Gastroesophageal sphincter (tissue), 4 donors: Measurements from ENCODE around the gene BPNT1. TPM values are rescaled to one million over a fixed set of nuclear protein-coding genes. Genes with fewer than 3 reads are reported as not detected.

Source experiments
- ATAC-seq: fragments of 150-250 bp; one replicate; pipeline ENCODE4 v1.9.1; 2016; ENCODE audit warnings: mild to moderate bottlenecking, moderate library complexity
- H3K27ac ChIP-seq, 4 donors: fragments of 200-600 bp; sonication (generic) in 3 of 4; 1 replicate in 3 of 4; 2 replicates in 1 of 4; pipeline ENCODE4 v1.5.1; 2016 to 2019
- H3K27me3 ChIP-seq: fragments of 200-600 bp; sonication (generic); one replicate; pipeline ENCODE4 v1.5.1; 2019
- H3K36me3 ChIP-seq, 2 donors: fragments of 200-600 bp; sonication (generic); one replicate each; pipeline ENCODE4 v1.5.1; 2019; ENCODE audit warnings: control low read depth in 1 of 2
- H3K4me1 ChIP-seq, 3 donors: fragments of 200-600 bp; sonication (generic); 1 replicate in 2 of 3; 2 replicates in 1 of 3; pipeline ENCODE4 v1.5.1; 2016 to 2019; ENCODE audit warnings: control low read depth in 2 of 3
- H3K4me3 ChIP-seq, 2 donors: fragments of 200-600 bp; sonication (generic); one replicate each; pipeline ENCODE4 v1.5.1; 2019; ENCODE audit warnings: mild to moderate bottlenecking in 1 of 2, moderate library complexity in 1 of 2
- H3K9me3 ChIP-seq, 3 donors: fragments of 200-600 bp; sonication (generic); one replicate each; pipeline ENCODE4 v1.5.1; 2017 to 2019; ENCODE audit warnings: control low read depth in 2 of 3
- CTCF ChIP-seq, 4 experiments: fragments of 200-600 bp in 2 of 4; fragments of 450-650 bp in 2 of 4; sonication (generic) in 1 of 4; IDR thresholded peaks; one replicate each; pipeline ENCODE4 v1.5.1; 2017 to 2019; ENCODE audit warnings: antibody characterized with exemption in 4 of 4, mild to moderate bottlenecking in 2 of 4, moderate library complexity in 2 of 4
- EP300 ChIP-seq: sonication (generic); formaldehyde crosslinking; IDR thresholded peaks from one replicate; pipeline ENCODE4 v1.6.1; 2017; ENCODE audit warnings: antibody characterized with exemption, mild to moderate bottlenecking
- POLR2A ChIP-seq, 2 donors: fragments of 450-650 bp; IDR thresholded peaks; one replicate each; pipeline ENCODE4 v1.6.1; 2017; ENCODE audit warnings: antibody characterized with exemption in 2 of 2, mild to moderate bottlenecking in 2 of 2, moderate library complexity in 1 of 2
- POLR2AphosphoS5 ChIP-seq: sonication (generic); formaldehyde crosslinking; IDR thresholded peaks from one replicate; pipeline ENCODE4 v1.6.1; 2017; ENCODE audit warnings: antibody characterized with exemption
- WGBS, 2 donors: methylation state at CpG; one replicate each; pipeline ENCODE4 v1.1.5; 2018; ENCODE audit warnings: low coverage in 1 of 2; 5-methylcytosine and 5-hydroxymethylcytosine counted together
- total RNA-seq, 4 donors: library from RNA; depleted of rRNA; stranded (reverse); fragments of >200 nt; gene quantifications; one replicate each; pipeline ENCODE4 v1.1.0, GENCODE V29; 2016

BPNT1 gene
- total RNA-seq, 4 donors from 2014 or later: 8.8 to 30.2 (median 12.8) TPM

GRCh38 chr1:220127076-220127475, 37.5 kb upstream of the BPNT1 start:
- Histone ChIP-seq H3K36me3 (peaks cover 0 to 67% of the 10 kb centered on the region in 2 donors), H3K27me3 (no peaks in the 10 kb centered on the region), H3K27ac (no peak overlapping the region), H3K4me3 (no peak overlapping the region), H3K9me3 (no peaks in the 10 kb centered on the region), H3K4me1 (no peaks in the 10 kb centered on the region)
- WGBS, 2 donors: 64 to 71% methylated on average over 2 to 3 of the region's 3 CpGs
- ATAC-seq: no peak
- TF ChIP-seq POLR2AphosphoS5: no peak
- TF ChIP-seq CTCF (IDR thresholded peaks at IDR 0.05): no peak
- TF ChIP-seq POLR2A (IDR thresholded peaks at IDR 0.05): no peak
- no peak for TF ChIP-seq EP300

- WGBS, 2 donors: 13 to 14% methylated on average over 1 of the region's 1 CpG
- H3K27ac ChIP-seq: no peak overlapping the region
- no peak overlapping the region for H3K4me3 ChIP-seq
- peaks cover 0 to 43% of the 10 kb centered on the region in 2 donors for H3K36me3 ChIP-seq
- no peaks in the 10 kb centered on the region for H3K9me3 ChIP-seq
- no peak for ATAC-seq
- no peaks in the 10 kb centered on the region for H3K27me3 ChIP-seq
- H3K4me1 ChIP-seq: no peaks in the 10 kb centered on the region
- TF ChIP-seq EP300 (no peak), POLR2AphosphoS5 (no peak), POLR2A (IDR thresholded peaks at IDR 0.05) (no peak), CTCF (IDR thresholded peaks at IDR 0.05) (no peak)
Measured at GRCh38 chr1:220124542-220124941, 35.0 kb upstream of the BPNT1 start.

- Histone ChIP-seq H3K4me3 (no peak overlapping the region), H3K9me3 (no peaks in the 10 kb centered on the region), H3K4me1 (peaks cover 0 to 2% (median 2%) of the 10 kb centered on the region in 3 donors), H3K27me3 (no peaks in the 10 kb centered on the region), H3K36me3 (peaks cover 0 to 37% of the 10 kb centered on the region in 2 donors), H3K27ac (no peak overlapping the region)
- no peak for ATAC-seq
- no peak for TF ChIP-seq POLR2A (IDR thresholded peaks at IDR 0.05)
- TF ChIP-seq EP300: no peak
- TF ChIP-seq POLR2AphosphoS5: no peak
- TF ChIP-seq CTCF (IDR thresholded peaks at IDR 0.05): no peak
Measured at GRCh38 chr1:220123889-220124288, 34.3 kb upstream of the BPNT1 start.

GRCh38 chr1:220123066-220123465, 33.5 kb upstream of the BPNT1 start:
- TF ChIP-seq POLR2A (IDR thresholded peaks at IDR 0.05): no peak
- no peak for TF ChIP-seq CTCF (IDR thresholded peaks at IDR 0.05)
- TF ChIP-seq EP300: no peak
- no peak for TF ChIP-seq POLR2AphosphoS5
- Histone ChIP-seq H3K27me3 (no peaks in the 10 kb centered on the region), H3K4me1 (peaks cover 0 to 8% (median 3%) of the 10 kb centered on the region in 3 donors), H3K4me3 (no peak overlapping the region), H3K9me3 (no peaks in the 10 kb centered on the region), H3K27ac (no peak overlapping the region), H3K36me3 (peaks cover 0 to 29% of the 10 kb centered on the region in 2 donors)
- no peak for ATAC-seq

- WGBS, 2 donors: 70 to 80% methylated on average over 5 to 8 of the region's 8 CpGs
- TF ChIP-seq POLR2A (IDR thresholded peaks at IDR 0.05): no peak
- no peak for TF ChIP-seq CTCF (IDR thresholded peaks at IDR 0.05)
- no peak for TF ChIP-seq EP300
- TF ChIP-seq POLR2AphosphoS5: no peak
- ATAC-seq: no peak
- Histone ChIP-seq H3K36me3 (peaks cover 0 to 24% of the 10 kb centered on the region in 2 donors), H3K27me3 (no peaks in the 10 kb centered on the region), H3K27ac (no peak overlapping the region), H3K4me3 (no peak overlapping the region), H3K9me3 (no peaks in the 10 kb centered on the region), H3K4me1 (peaks cover 0 to 8% (median 3%) of the 10 kb centered on the region in 3 donors)
Measured at GRCh38 chr1:220121791-220122530, 32.4 kb upstream of the BPNT1 start.
